IMR-90 (cell line): Measurements from ENCODE around the gene BRMS1. TPM values are rescaled to one million over a fixed set of nuclear protein-coding genes. Genes with fewer than 3 reads are reported as not detected.

Experiments
- ATAC-seq: fragments of 200-7000 bp; cut with Tn5 transposase; 2 replicates; pipeline ENCODE4 v1.9.1; 2020; ENCODE audit warnings: low read depth, mild to moderate bottlenecking, moderate library complexity
- BruUV-seq: library from RNA; stranded (reverse); fragments of 400-500 nt; replicated peaks from 2 replicates; lab custom pipeline; 2021; lab: Mats Ljungman, UMichigan
- CTCF ChIA-PET: fragments of 300-600 bp; formaldehyde crosslinking; extraction: SDS; loops from one replicate; lab custom pipeline; 2021; ENCODE audit warnings: antibody characterized with exemption; lab: Yijun Ruan, JAX
- POLR2A ChIA-PET: fragments of 300-600 bp; sonication (Branson Sonifier 250); formaldehyde crosslinking; loops from one replicate; lab custom pipeline; 2022; ENCODE audit warnings: antibody characterized with exemption; ENCODE audit not compliant: unreplicated experiment; lab: Charles Lee
- DNase-seq: peaks from one replicate; pipeline ENCODE4 v3.0.0; 2013
- H2AFZ ChIP-seq: replicated peaks from 2 replicates; pipeline ENCODE3; 2013; ENCODE audit warnings: low read length, mild to moderate bottlenecking; ENCODE audit not compliant: poor library complexity
- H2AK5ac ChIP-seq: 2 replicates; pipeline ENCODE4 v1.6.1; 2013; ENCODE audit warnings: low read depth, low read length, inconsistent platforms
- H2AK9ac ChIP-seq: replicated peaks from 2 replicates; pipeline ENCODE3; 2013; ENCODE audit warnings: mild to moderate bottlenecking, low read depth, low read length, moderate library complexity; ENCODE audit not compliant: poor library complexity
- H2BK120ac ChIP-seq: 2 replicates; pipeline ENCODE4 v1.6.1; 2013; ENCODE audit warnings: low read depth, low read length, inconsistent platforms
- H2BK15ac ChIP-seq: 3 replicates; pipeline ENCODE4 v1.6.1; 2013; ENCODE audit warnings: low read depth, low read length, inconsistent platforms
- H2BK20ac ChIP-seq: 2 replicates; pipeline ENCODE4 v1.6.1; 2013; ENCODE audit warnings: low read depth, mild to moderate bottlenecking, inconsistent platforms, low read length, moderate library complexity
- H2BK5ac ChIP-seq: 2 replicates; pipeline ENCODE4 v1.6.1; 2013; ENCODE audit warnings: mild to moderate bottlenecking, low read depth, low read length, inconsistent platforms; ENCODE audit not compliant: poor library complexity, severe bottlenecking
- H3K14ac ChIP-seq: replicated peaks from 2 replicates; pipeline ENCODE4 v1.6.1; 2013; ENCODE audit warnings: low read depth, low read length, inconsistent platforms
- H3K18ac ChIP-seq: 2 replicates; pipeline ENCODE4 v1.6.1; 2013; ENCODE audit warnings: low read depth, low read length, control low read depth
- H3K23ac ChIP-seq: 2 replicates; pipeline ENCODE4 v1.6.1; 2013; ENCODE audit warnings: low read depth, low read length, inconsistent platforms
- H3K27ac ChIP-seq: 2 replicates; pipeline ENCODE4 v1.5.1; 2013; ENCODE audit warnings: mild to moderate bottlenecking, control low read depth, low read length; ENCODE audit not compliant: insufficient read depth
- H3K27me3 ChIP-seq: 2 replicates; pipeline ENCODE4 v1.6.1; 2013; ENCODE audit warnings: low read length; ENCODE audit not compliant: control insufficient read depth, insufficient read depth
- H3K36me3 ChIP-seq: 2 replicates; pipeline ENCODE4 v1.6.1; 2013; ENCODE audit warnings: low read length, mixed read lengths; ENCODE audit not compliant: control insufficient read depth, insufficient read depth
- H3K4ac ChIP-seq: 2 replicates; pipeline ENCODE4 v1.6.1; 2013; ENCODE audit warnings: low read depth, low read length, inconsistent platforms
- H3K4me1 ChIP-seq: 2 replicates; pipeline ENCODE4 v1.6.1; 2013; ENCODE audit warnings: low read length, mixed read lengths; ENCODE audit not compliant: control insufficient read depth, insufficient read depth
- H3K4me2 ChIP-seq: 2 replicates; pipeline ENCODE4 v1.6.1; 2013; ENCODE audit warnings: low read depth, mild to moderate bottlenecking, control low read depth, low read length, moderate library complexity
- H3K4me3 ChIP-seq: 2 replicates; pipeline ENCODE4 v1.5.1; 2013; ENCODE audit warnings: low read depth, mild to moderate bottlenecking, control low read depth, low read length, moderate library complexity; ENCODE audit not compliant: insufficient read depth
- H3K56ac ChIP-seq: 2 replicates; pipeline ENCODE4 v1.6.1; 2013; ENCODE audit warnings: low read length, inconsistent platforms; ENCODE audit not compliant: insufficient read depth; ENCODE audit errors: extremely low read depth
- H3K79me1 ChIP-seq, 2 experiments: 2 replicates each; pipeline ENCODE4 v1.6.1; 2013; ENCODE audit warnings: low read length in 2 of 2, inconsistent platforms in 1 of 2, low read depth in 1 of 2
- H3K9ac ChIP-seq: 2 replicates; pipeline ENCODE4 v1.6.1; 2013; ENCODE audit warnings: low read depth, low read length, control low read depth
- H3K9me1 ChIP-seq: 2 replicates; pipeline ENCODE4 v1.6.1; 2013; ENCODE audit warnings: low read length, inconsistent platforms; ENCODE audit not compliant: insufficient read depth
- H3K9me3 ChIP-seq: 2 replicates; pipeline ENCODE4 v1.6.1; 2013; ENCODE audit warnings: low read length; ENCODE audit not compliant: control insufficient read depth, insufficient read depth
- H4K20me1 ChIP-seq: 2 replicates; pipeline ENCODE4 v1.6.1; 2013; ENCODE audit warnings: low read length, inconsistent platforms; ENCODE audit not compliant: insufficient read depth
- H4K5ac ChIP-seq: 2 replicates; pipeline ENCODE4 v1.6.1; 2013; ENCODE audit warnings: mild to moderate bottlenecking, low read depth, low read length, control low read depth
- H4K8ac ChIP-seq, 2 experiments: 2 replicates each; pipeline ENCODE4 v1.6.1; 2013; ENCODE audit warnings: low read depth in 2 of 2, low read length in 2 of 2, control low read depth in 1 of 2, inconsistent platforms in 1 of 2
- H4K91ac ChIP-seq: 2 replicates; pipeline ENCODE4 v1.6.1; 2013; ENCODE audit warnings: low read depth, low read length, inconsistent platforms; ENCODE audit not compliant: insufficient read depth
- FOS ChIP-seq: fragments of 150-350 bp; IDR thresholded peaks from 2 replicates; pipeline ENCODE4 v1.6.1; 2016; ENCODE audit warnings: low read depth, low read length
- MAZ ChIP-seq: IDR thresholded peaks from 2 replicates; pipeline ENCODE4 v1.6.1; 2012; ENCODE audit warnings: low read depth, mild to moderate bottlenecking, low read length, improper control_type of control experiment, moderate library complexity, borderline replicate concordance
- NFE2L2 ChIP-seq: fragments of 150-350 bp; IDR thresholded peaks from 2 replicates; pipeline ENCODE4 v1.6.1; 2016; ENCODE audit warnings: low read depth, mild to moderate bottlenecking, low read length
- POLR2A ChIP-seq: IDR thresholded peaks from 2 replicates; pipeline ENCODE4 v1.6.1; 2012; ENCODE audit warnings: mild to moderate bottlenecking, low read depth, low read length
- RAD21 ChIP-seq: IDR thresholded peaks from 2 replicates; pipeline ENCODE4 v1.6.1; 2012; ENCODE audit warnings: low read length, improper control_type of control experiment
- RFX5 ChIP-seq: IDR thresholded peaks from 2 replicates; pipeline ENCODE4 v1.8.0; 2012; ENCODE audit warnings: low read depth, mild to moderate bottlenecking, low read length, moderate library complexity
- WGBS, 2 experiments: methylation state at CpG; one replicate each; pipeline versions ENCODE4 v1.1.5 to v1.1.7; 2013; ENCODE audit warnings: missing lambda C conversion rate in 2 of 2; ENCODE audit not compliant: insufficient read length in 1 of 2; ENCODE audit errors: extremely low coverage in 2 of 2; 5-methylcytosine and 5-hydroxymethylcytosine counted together
- dilution Hi-C: fragments of 300-500 bp; cut with HindIII; formaldehyde crosslinking; loops from one replicate; pipeline ENCODE4 v1.14.3; 2018; ENCODE audit warnings: low sequenced_read_pairs; ENCODE audit not compliant: unreplicated experiment
- in situ Hi-C: fragments of 300-500 bp; cut with MboI; formaldehyde crosslinking; loops from 3 replicates; pipeline ENCODE4 v1.14.3; 2019; ENCODE audit warnings: low sequenced_read_pairs, inconsistent platforms, mixed read lengths
- intact Hi-C: fragments of 100-400 bp; cut with micrococcal nuclease; formaldehyde crosslinking; loops from 2 replicates; pipeline ENCODE4 v1.10.0; 2022
- polyA plus RNA-seq, 3 experiments: library from polyadenylated mRNA; depleted of rRNA; stranded (reverse); fragments of >200 nt; gene quantifications; 2 replicates each; pipeline ENCODE4 v1.2.3, GENCODE V29; 2012; ENCODE audit warnings: low replicate concordance in 1 of 3
- total RNA-seq: library from RNA; depleted of rRNA; stranded (reverse); fragments of >200 nt; gene quantifications from 2 replicates; pipeline ENCODE4 v1.2.3, GENCODE V29; 2012
- TF ChIP-seq, protein P1 (sequence below): conservative IDR thresholded peaks from 2 replicates; pipeline ENCODE4 v1.5.1; 2012; ENCODE audit warnings: mild to moderate bottlenecking, low read depth, low read length, improper control_type of control experiment
- TF ChIP-seq, protein P2 (sequence below): fragments of 150-350 bp; IDR thresholded peaks from 2 replicates; pipeline ENCODE4 v1.6.1; 2016; ENCODE audit warnings: low read depth, mild to moderate bottlenecking, low read length, moderate library complexity, borderline replicate concordance
- TF ChIP-seq, protein P3 (sequence below): fragments of 150-350 bp; IDR thresholded peaks from 2 replicates; pipeline ENCODE4 v1.6.1; 2017; ENCODE audit warnings: mild to moderate bottlenecking, antibody characterized with exemption, low read length, low read depth

Gene BRMS1
- total and polyA plus RNA-seq, 2 of the 4 experiments (the other 2 are of a cell fraction): 48.3 to 57.9 TPM

DNA sequence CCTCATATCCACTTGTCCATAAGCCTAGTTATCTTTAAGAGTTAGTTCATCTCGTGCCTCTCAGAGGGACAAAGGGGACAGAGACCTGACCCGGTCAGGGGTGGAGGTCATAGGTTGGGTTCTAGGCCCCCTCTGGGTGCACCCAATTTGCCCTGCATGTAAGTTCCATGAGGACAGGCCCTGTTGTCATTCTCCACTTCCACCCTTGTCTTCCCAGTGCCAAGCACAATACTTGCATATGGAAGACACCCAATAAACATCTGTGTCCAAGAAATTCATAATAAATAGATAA lies 54.6 kb downstream of the BRMS1 start:
- TF ChIP-seq POLR2A (no peak), NFE2L2 (no peak), RFX5 (no peak), RAD21 (no peak), FOS (no peak), MAZ (no peak)
- TF ChIP-seq, protein P1, sequence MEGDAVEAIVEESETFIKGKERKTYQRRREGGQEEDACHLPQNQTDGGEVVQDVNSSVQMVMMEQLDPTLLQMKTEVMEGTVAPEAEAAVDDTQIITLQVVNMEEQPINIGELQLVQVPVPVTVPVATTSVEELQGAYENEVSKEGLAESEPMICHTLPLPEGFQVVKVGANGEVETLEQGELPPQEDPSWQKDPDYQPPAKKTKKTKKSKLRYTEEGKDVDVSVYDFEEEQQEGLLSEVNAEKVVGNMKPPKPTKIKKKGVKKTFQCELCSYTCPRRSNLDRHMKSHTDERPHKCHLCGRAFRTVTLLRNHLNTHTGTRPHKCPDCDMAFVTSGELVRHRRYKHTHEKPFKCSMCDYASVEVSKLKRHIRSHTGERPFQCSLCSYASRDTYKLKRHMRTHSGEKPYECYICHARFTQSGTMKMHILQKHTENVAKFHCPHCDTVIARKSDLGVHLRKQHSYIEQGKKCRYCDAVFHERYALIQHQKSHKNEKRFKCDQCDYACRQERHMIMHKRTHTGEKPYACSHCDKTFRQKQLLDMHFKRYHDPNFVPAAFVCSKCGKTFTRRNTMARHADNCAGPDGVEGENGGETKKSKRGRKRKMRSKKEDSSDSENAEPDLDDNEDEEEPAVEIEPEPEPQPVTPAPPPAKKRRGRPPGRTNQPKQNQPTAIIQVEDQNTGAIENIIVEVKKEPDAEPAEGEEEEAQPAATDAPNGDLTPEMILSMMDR: no peak
- TF ChIP-seq, protein P2, sequence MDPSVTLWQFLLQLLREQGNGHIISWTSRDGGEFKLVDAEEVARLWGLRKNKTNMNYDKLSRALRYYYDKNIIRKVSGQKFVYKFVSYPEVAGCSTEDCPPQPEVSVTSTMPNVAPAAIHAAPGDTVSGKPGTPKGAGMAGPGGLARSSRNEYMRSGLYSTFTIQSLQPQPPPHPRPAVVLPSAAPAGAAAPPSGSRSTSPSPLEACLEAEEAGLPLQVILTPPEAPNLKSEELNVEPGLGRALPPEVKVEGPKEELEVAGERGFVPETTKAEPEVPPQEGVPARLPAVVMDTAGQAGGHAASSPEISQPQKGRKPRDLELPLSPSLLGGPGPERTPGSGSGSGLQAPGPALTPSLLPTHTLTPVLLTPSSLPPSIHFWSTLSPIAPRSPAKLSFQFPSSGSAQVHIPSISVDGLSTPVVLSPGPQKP: no peak
- TF ChIP-seq, protein P3, sequence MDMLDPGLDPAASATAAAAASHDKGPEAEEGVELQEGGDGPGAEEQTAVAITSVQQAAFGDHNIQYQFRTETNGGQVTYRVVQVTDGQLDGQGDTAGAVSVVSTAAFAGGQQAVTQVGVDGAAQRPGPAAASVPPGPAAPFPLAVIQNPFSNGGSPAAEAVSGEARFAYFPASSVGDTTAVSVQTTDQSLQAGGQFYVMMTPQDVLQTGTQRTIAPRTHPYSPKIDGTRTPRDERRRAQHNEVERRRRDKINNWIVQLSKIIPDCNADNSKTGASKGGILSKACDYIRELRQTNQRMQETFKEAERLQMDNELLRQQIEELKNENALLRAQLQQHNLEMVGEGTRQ: no peak
- DNase-seq: no peak
- intact Hi-C loops: no loop called here

More for the DNA sequence above, 54.6 kb downstream of the BRMS1 start:
- Histone ChIP-seq H2BK20ac (no peak overlapping the region), H3K4me1 (peaks cover 11% of the 10 kb centered on the region), H2BK120ac (no peak overlapping the region), H2BK5ac (no peak overlapping the region), H3K79me1 (peaks cover 15 to 33% of the 10 kb centered on the region in 2 experiments; a peak in 3 of 4 replicates), H3K36me3 (peaks cover 7% of the 10 kb centered on the region; the same call in 1 of the 2 replicates), H2AK5ac (no peak overlapping the region), H3K4ac (no peak overlapping the region), H3K14ac (no peak overlapping the region; the same call in 1 of the 2 replicates), H3K4me3 (no peak overlapping the region), H4K8ac (no peak overlapping the region), H3K18ac (no peak overlapping the region), H2AFZ (no peak overlapping the region), H3K27me3 (peaks cover 31% of the 10 kb centered on the region), H3K27ac (no peak overlapping the region), H2AK9ac (no peak overlapping the region), H3K9ac (no peak overlapping the region), H3K56ac (no peak overlapping the region), H2BK15ac (no peak overlapping the region), H3K23ac (no peak overlapping the region), H3K4me2 (no peak overlapping the region), H4K91ac (no peak overlapping the region), H3K9me3 (no peaks in the 10 kb centered on the region), H3K9me1 (peaks cover 17% of the 10 kb centered on the region), H4K5ac (no peak overlapping the region), H4K20me1 (peaks cover 15% of the 10 kb centered on the region)
- WGBS, 2 experiments: no CpG with 5 or more reads among the region's 2 CpGs
- POLR2A ChIA-PET: no interaction called here
- dilution Hi-C loops (no loop called here), in situ Hi-C loops (no loop called here)
- no peak for ATAC-seq
- CTCF ChIA-PET: no interaction called here
- BruUV-seq: no TSS peak
